ENCODE data around the gene G6PC3. TPM values are rescaled to one million over a fixed set of nuclear protein-coding genes. Genes with fewer than 3 reads are reported as not detected.

The G6PC3 gene
- total RNA-seq, 3 donors from 2014 or later (not counting 1 experiment from before 2014, with no cell fraction given), result 18.2 to 21.7 (median 20.6) TPM

DNA sequence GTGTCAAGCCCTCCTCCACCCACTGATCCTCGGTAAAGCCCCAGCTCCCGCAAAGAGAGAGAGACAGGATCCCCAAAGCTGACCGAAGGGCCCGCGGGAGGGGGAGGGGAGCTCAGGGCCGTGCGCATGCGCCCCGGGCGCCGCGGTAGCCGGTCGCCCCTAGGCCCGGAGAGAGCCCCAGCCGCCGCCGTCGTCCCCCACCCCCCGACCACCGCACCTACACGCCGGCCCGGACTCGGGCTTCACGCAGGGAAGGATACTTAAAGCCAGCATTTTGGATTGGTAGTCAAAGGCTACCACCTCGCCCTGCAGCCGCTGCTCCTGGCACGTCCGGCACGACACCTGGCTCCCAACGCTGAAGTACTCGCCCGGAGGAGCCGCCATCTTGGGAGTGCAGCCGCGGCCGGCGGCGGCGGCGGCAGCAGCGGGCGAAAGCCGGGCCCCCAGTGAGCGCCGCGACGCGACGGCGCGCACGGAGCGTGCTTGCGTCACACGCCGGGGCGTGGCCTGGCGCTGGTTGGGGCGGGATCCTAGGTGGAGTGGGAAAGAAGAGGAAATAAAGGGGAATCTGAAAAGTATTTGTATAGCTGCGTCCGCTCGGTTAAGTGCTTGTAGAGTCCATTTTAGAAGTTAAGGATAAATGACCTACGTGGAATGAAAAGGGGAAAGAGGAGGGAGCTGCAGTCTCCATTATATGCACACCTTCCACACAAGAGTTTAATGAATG lies 4.2 kb upstream of the G6PC3 start, which contains the start of gene LSM12:
Gene LSM12, minus strand, starts transcription at position 468 of the 727 bp plus-strand sequence. Its CDS starts 84 bp downstream, at position 384.
- peak within 1 kb of the TSS; percentile 87 to 99 for H3K27ac Mint-ChIP-seq
- peaks cover 27% of the 10 kb centered on the region for H3K4me1 ChIP-seq (ENCODE audit: control insufficient read depth, insufficient read depth, low read length)
- H3K4me3 ChIP-seq (ENCODE audit: low read length), result peak within 1 kb of the TSS; percentile 63
- ATAC-seq, result peak; percentile 80 to 92 (median 80)
- DNase-seq, result peak; percentile 92 to 96
- no peaks in the 10 kb centered on the region for H3K36me3 Mint-ChIP-seq
- WGBS (ENCODE audit: insufficient coverage), result 0% methylated on average over 64 of the region's 65 CpGs
- H3K27me3 ChIP-seq (ENCODE audit: control insufficient read depth, insufficient read depth, low read length), result no peaks in the 10 kb centered on the region
- peak within 1 kb of the TSS; percentile 90 for H3K27ac ChIP-seq (ENCODE audit: low read length)
- no peak for TF ChIP-seq CTCF (IDR thresholded peaks at IDR 0.05)
- H3K4me1 Mint-ChIP-seq, result peaks cover 46 to 50% of the 10 kb centered on the region in 2 donors
- no peaks in the 10 kb centered on the region for H3K27me3 Mint-ChIP-seq (ENCODE audit: low read depth in 2 of 2)
- no peaks in the 10 kb centered on the region for H3K9me3 ChIP-seq (ENCODE audit: control insufficient read depth, insufficient read depth, low read length)
- no peaks in the 10 kb centered on the region for H3K9me3 Mint-ChIP-seq
- H3K36me3 ChIP-seq (ENCODE audit: control insufficient read depth, insufficient read depth, low read length), result peaks cover 12% of the 10 kb centered on the region
- intact Hi-C loops (cut with micrococcal nuclease), result no loop called here
- peak within 1 kb of the TSS; percentile 94 for H3K4me3 Mint-ChIP-seq

DNA sequence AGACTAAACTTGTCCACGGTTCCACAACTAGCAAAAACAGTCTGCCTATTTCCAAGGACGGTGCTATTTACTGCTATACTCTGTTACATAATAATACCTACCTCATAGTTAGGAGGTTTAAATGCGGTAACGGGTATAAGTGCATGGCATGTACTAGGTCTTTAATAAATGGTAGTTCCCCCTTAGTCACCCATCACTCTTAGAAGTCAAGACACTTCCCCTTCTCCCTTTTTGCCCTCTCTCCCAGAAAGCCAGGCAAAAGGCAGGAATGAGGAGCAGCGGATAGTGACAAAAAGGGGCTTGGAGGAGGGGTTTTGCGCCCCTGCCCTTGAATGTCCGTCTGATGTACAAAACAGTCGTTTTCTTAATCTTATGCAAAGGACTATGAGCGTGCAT lies 3.0 kb upstream of the G6PC3 start:
- H3K27me3 Mint-ChIP-seq (ENCODE audit: low read depth in 2 of 2), result no peaks in the 10 kb centered on the region
- TF ChIP-seq CTCF (IDR thresholded peaks at IDR 0.05), result no peak
- no peak overlapping the region for H3K4me3 ChIP-seq (ENCODE audit: low read length)
- H3K27ac ChIP-seq (ENCODE audit: low read length), result peak overlapping the region; percentile 4
- WGBS (ENCODE audit: insufficient coverage), result 97% methylated on average over 6 of the region's 9 CpGs
- H3K36me3 ChIP-seq (ENCODE audit: control insufficient read depth, insufficient read depth, low read length), result peaks cover 5% of the 10 kb centered on the region
- no peak for DNase-seq
- H3K4me3 Mint-ChIP-seq, result peak overlapping the region; percentile 94
- peaks cover 33% of the 10 kb centered on the region for H3K4me1 ChIP-seq (ENCODE audit: control insufficient read depth, insufficient read depth, low read length)
- H3K36me3 Mint-ChIP-seq, result no peaks in the 10 kb centered on the region
- intact Hi-C loops (cut with micrococcal nuclease), result no loop called here
- H3K27me3 ChIP-seq (ENCODE audit: control insufficient read depth, insufficient read depth, low read length), result no peaks in the 10 kb centered on the region
- no peaks in the 10 kb centered on the region for H3K9me3 Mint-ChIP-seq
- peaks cover 50 to 56% of the 10 kb centered on the region in 2 donors for H3K4me1 Mint-ChIP-seq
- no peaks in the 10 kb centered on the region for H3K9me3 ChIP-seq (ENCODE audit: control insufficient read depth, insufficient read depth, low read length)
- ATAC-seq, result no peak
- peak overlapping the region; percentile 87 to 99 for H3K27ac Mint-ChIP-seq

GRCh38 chr17:44069974-44070454 lies 521 bp upstream of the G6PC3 start:
- Histone ChIP-seq H3K27ac (ENCODE audit: low read length) (peak overlapping the region; percentile 84), H3K36me3 (ENCODE audit: control insufficient read depth, insufficient read depth, low read length) (peaks cover 4% of the 10 kb centered on the region), H3K27me3 (ENCODE audit: control insufficient read depth, insufficient read depth, low read length) (no peaks in the 10 kb centered on the region), H3K4me3 (ENCODE audit: low read length) (peak overlapping the region; percentile 80), H3K4me1 (ENCODE audit: control insufficient read depth, insufficient read depth, low read length) (peaks cover 33% of the 10 kb centered on the region), H3K9me3 (ENCODE audit: control insufficient read depth, insufficient read depth, low read length) (no peaks in the 10 kb centered on the region)
- Mint-ChIP-seq H3K27me3 (ENCODE audit: low read depth in 2 of 2) (no peaks in the 10 kb centered on the region), H3K9me3 (no peaks in the 10 kb centered on the region), H3K4me1 (peaks cover 41 to 43% of the 10 kb centered on the region in 2 donors), H3K36me3 (no peaks in the 10 kb centered on the region), H3K27ac (peak overlapping the region; percentile 93), H3K4me3 (peak overlapping the region; percentile 95)
- no peak for ATAC-seq
- no peak for DNase-seq
- 22% methylated on average over 5 of the region's 7 CpGs for WGBS (ENCODE audit: insufficient coverage)
- TF ChIP-seq CTCF (IDR thresholded peaks at IDR 0.05), result no peak
- intact Hi-C loops (cut with micrococcal nuclease), result loop anchor here (5.0 kb wide), 1 partner anchor 52 kb away; the partner anchor contains the start of gene HDAC5
